GM12864 (cell line): ENCODE results near the gene UNC13A.

ENCODE experiments used
- DNase-seq: peaks from one replicate; pipeline ENCODE4 v3.0.0-alpha.2; 2011; ENCODE audit warnings: low read depth
- H3K4me3 ChIP-seq: 2 replicates; pipeline ENCODE4 v1.5.1; 2011; ENCODE audit warnings: mild to moderate bottlenecking, low read depth, low read length, control low read depth
- CTCF ChIP-seq: IDR thresholded peaks from 2 replicates; pipeline ENCODE4 v1.5.1; 2011; ENCODE audit warnings: low read depth, mild to moderate bottlenecking, moderate library complexity, low read length, control low read depth, inconsistent platforms; ENCODE audit errors: missing control alignments

The UNC13A gene

GRCh38 chr19:17605761-17606589 is 82.2 kb downstream of the UNC13A start:
- peak; percentile 76 for DNase-seq
- H3K4me3 ChIP-seq = peak overlapping the region; percentile 68
- TF ChIP-seq CTCF = peak; percentile 71

- H3K4me3 ChIP-seq = peak overlapping the region; percentile 68; the same call in 1 of the 2 replicates
Measured at GRCh38 chr19:17605117-17605516, 83.0 kb downstream of the UNC13A start.

GRCh38 chr19:17604372-17605025 is 83.7 kb downstream of the UNC13A start:
- no peak overlapping the region for H3K4me3 ChIP-seq
- TF ChIP-seq CTCF = peak; percentile 10
- DNase-seq = no peak

More at GRCh38 chr19:17605117-17605516, 83.0 kb downstream of the UNC13A start:
- DNase-seq = no peak
- TF ChIP-seq CTCF = no peak

GRCh38 chr19:17602872-17603510 is 85.2 kb downstream of the UNC13A start:
- no peak overlapping the region for H3K4me3 ChIP-seq
- DNase-seq = no peak
- no peak for TF ChIP-seq CTCF

GRCh38 chr19:17602217-17602616 is 85.9 kb downstream of the UNC13A start:
- TF ChIP-seq CTCF = no peak
- DNase-seq = no peak
- H3K4me3 ChIP-seq = no peak overlapping the region

GRCh38 chr19:17601683-17602082 is 86.5 kb downstream of the UNC13A start:
- DNase-seq = no peak
- TF ChIP-seq CTCF = no peak
- H3K4me3 ChIP-seq = no peak overlapping the region
